ENCODE data around the gene GPC2.

Gene GPC2

GRCh38 chr7:100167912-100168323 lies 9.3 kb downstream of the GPC2 start:
- DNase-seq, result no peak

DNA sequence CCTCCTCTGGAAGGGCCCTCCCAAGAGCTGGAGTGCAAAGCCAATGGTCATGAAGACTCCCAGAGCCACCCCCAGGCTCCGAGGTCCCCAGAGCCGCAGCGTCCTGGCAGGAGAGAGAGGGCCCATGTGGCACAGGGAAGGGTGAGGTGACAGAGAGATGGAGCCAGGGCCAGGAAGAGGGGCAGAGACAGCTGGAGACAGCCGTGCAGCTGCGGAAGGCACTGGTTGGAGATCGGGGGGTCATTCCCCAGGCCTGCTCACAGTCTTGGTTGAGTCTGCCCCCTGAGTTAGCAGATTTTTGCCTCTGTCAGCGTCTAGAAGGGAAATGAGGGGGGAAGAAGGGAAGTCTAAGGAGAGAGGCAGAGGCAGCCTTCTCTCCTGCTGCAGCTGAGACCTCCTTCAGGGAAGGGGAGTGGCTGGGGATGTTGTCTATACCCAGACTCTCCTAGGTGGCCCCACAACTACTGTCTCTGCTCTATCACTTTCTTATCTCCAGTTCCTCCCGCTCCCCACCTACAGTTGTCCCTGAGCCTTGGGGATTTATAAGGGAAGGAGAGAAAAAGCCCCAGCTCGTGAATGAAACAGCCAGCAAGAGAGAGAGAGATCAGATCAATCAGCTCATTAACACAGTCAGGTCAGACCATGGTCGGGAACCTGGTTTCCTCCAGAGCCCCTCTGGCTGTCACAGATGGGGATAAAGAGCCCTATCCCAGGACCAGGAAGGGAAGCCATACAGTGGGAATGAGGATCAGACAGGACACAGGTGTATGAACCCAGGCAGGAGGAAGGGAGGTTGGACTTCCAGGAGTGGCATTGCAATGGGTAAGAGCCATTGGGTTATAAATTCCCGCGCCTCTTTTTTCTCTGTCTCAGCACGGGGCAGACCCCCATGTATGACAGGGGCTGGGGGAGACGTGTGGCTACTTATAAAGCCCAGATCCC lies 9.9 kb downstream of the GPC2 start:
- no peak for DNase-seq

DNA sequence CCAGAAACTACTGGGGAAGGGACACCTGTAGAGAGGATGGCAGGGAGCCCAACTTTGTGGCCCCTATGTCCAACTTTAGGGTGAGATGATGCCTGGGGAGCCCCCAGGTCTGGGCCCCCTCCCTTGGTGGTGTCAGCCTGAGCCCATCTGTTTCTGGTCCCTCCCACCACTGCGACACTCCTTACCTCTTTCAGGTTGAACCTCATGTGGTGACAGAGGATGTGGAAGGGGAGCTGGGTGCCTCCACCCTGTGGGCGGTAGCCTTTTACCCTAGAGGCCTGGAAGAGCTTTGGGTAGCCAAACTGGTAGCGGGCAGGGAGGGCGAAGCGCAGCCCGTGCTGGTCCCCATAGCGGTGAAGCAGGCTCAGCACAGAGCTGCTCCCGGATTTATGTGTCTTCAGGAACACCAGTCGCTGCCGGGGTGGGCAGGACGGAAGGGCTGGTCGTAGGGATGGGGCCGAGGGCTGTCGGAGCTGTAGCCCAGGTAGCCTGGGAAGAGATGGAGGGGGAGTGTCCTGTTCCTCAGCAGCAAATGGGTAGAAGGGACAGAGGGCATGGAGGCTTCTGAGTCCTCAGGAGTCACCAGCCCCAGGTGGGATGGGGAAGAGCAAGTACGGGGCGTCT lies 10.8 kb downstream of the GPC2 start:
- DNase-seq, result peak; percentile 50

DNA sequence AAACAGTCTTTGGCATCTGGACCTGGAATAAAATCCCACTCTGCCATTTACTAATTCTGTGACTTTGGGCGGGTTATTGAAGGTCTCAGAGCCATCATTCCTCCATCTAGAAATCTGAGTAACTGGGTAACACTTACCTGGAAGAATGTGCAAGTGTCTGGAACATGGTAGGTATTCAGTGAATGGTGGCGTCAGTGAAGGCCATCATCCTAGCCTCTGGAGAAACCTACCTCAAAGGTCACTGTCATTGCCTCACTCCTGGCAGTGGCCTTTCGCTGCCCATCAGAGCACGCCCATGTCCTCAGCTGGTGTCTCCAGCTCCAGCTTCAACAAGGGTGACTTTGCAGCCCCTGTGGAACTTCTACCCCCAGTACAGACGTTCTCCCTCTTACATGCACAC lies 13.3 kb downstream of the GPC2 start:
- DNase-seq, result no peak

GRCh38 chr7:100163006-100163531 lies 14.1 kb downstream of the GPC2 start:
- no peak for DNase-seq

GRCh38 chr7:100160067-100160466 lies 17.1 kb downstream of the GPC2 start:
- no peak for DNase-seq

DNA sequence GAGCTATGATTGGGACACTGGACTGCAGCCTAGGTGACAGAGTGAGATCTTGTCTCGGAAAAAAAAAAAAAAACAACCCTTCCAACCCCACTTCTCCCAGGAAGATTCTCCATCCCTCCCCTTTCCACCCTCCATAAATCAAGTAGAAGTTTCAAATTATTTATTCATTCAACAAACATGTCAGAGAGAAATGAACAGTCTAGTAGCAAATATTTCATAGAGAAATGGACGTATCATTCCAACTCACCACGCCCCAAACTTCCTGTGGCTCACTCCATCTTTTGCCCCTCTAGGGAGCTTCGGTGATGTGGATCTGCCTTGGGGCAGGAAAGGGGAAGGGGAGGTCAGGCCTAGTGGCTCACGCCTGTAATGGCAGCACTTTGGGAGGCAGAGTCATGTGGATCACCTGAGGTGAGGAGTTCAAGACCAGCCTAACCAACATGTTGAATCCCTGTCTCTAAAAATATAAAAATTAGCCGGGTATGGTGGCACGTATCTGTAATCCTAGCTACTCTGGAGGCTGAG lies 18.0 kb downstream of the GPC2 start:
- no peak for DNase-seq

DNA sequence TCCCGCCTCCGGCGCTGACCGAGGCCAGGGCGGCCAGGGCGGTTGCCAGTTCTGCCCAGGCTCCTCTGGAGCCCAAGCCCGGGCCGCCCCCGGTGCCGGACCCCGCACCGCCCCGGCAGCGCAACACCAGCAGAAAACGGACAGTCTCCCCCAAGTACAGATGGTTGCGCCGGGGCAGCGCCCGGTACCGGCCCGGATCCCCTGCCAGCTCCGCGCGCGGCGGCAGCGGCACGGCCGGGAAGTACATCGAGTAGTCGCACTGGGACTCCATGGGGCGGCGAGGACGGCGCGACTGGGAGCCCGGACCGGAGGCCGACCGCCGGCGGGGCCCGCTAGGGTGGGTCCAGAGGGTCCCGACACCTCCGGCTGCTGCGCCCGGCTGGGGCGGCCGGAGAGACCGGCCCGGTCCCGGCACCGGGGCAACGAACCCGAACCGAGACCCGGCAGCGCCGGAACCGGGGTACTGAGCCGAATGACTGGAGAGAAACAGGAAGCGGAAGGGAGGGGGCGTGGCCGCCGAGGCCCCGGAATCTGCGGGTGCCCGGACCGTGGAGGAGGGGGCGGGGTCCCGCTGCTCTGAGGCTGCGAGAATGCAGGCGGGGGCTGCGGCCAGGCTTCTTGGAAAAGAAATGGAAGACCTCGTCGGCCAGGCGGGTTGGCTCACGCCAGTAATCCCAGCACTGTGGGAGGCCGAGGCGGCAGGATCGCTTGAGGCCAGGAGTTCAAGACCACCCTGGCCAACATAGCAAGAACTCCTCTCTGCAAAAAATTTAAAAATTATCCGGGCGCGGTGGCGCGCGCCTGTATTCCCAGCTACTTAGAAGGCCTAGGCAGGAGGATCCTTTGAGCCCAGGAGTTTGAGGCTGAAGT lies 18.7 kb downstream of the GPC2 start, which contains the start of gene TRAPPC14:
TRAPPC14 (minus strand) TSS at position 495 of the 870 bp plus-strand sequence; CDS start at position 271, 224 bp downstream.
- DNase-seq, result peak; percentile 89

DNA sequence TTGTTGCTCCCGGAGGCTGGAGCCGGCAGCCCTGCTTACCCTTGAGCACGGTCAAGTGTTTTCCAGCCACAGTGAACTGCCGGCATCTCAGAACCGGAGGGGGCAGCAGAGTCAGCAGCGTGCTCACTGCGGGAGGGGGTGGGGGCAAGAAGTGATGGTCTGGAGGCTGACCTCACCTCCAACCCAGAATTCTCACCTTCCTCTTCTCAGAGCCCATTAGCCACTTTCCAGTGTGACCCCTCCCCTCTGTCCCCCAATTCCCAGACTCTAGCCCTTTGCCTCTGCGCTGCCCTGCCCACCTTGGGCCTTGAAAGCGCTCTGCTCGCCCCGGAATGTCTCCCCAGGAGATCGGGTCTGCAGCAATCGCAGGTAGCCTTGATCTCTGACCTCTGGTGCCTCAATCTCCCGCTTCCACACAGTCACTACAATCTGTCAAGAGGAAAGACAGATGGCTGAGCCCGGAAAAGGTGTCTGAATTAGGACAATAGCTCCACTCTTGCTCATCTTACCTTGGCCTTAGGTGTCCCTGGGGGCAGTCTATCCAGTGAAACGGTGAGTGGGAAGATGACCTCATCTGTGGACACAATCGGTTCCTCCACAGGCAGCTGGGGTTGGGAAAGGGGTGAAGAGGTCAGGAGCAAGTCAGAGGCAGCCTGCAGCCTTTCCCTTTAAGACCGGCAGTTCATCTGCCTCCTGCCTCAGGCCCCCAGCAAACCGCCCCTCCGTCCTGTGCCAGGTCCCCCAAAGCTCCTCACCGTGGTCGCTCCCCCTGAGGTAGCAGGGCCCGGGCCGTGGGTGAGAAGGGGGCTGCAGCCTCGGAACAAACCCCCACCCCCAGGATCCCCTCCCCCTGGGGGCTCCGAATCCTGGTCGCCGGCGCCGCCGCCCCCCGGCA lies 19.6 kb downstream of the GPC2 start:
- no peak for DNase-seq

DNA sequence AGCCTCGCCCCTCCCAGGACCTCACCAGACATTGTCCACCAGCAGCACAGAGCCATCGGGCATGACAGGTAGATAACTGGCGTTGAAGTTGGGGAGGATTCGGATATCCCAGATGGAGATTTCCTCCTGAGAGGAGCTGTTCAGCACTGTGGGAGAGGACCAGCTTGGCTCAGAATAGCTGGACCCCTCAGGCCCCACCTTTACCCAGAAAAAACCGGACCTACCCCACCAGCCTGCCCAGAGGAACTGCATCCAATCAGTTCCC lies 20.2 kb downstream of the GPC2 start:
- no peak for DNase-seq

GRCh38 chr7:100156331-100157068 lies 20.7 kb downstream of the GPC2 start:
- DNase-seq, result no peak

GRCh38 chr7:100155553-100156317 lies 21.4 kb downstream of the GPC2 start:
- DNase-seq, result no peak

DNA sequence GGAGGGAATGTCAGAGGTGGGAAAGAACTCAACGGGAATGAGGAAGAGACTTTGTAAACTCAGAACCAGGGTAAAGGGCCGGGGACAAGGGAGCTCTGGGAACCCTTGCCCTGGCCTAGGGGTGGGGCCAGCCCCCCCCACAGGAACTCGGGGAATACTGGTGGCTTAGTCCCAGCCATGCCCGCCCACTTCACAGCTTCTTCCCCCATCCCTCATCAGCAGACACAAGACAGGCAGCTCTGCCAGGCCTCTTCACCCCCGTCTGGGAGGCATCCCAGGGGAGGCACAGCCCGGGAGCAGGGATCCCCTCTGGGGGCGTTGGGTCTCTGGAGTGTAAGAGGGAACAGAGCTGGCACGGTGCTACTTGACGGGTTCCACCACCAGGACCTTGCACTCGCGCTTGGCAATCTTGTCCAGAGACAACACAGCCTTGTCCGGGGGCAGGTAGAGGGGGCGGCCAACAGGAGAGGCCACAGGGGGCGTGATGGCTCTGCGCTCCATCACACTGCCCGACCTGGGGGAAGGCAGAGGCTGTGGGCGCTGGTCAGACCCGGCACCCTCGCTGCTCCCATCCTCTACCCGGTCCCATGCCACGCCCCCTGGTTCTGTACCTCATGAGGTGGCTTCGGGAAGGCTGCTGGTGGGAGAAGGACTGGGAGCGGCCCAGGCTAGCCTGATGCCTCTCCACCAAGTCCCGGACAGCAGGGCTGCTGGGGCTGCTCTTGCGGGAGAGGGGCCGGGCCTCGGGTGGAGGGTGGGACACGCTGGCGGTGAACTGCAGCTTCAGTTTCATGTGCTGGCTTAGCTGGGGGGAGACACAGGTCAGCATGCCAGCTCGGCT lies 22.3 kb downstream of the GPC2 start:
- no peak for DNase-seq

DNA sequence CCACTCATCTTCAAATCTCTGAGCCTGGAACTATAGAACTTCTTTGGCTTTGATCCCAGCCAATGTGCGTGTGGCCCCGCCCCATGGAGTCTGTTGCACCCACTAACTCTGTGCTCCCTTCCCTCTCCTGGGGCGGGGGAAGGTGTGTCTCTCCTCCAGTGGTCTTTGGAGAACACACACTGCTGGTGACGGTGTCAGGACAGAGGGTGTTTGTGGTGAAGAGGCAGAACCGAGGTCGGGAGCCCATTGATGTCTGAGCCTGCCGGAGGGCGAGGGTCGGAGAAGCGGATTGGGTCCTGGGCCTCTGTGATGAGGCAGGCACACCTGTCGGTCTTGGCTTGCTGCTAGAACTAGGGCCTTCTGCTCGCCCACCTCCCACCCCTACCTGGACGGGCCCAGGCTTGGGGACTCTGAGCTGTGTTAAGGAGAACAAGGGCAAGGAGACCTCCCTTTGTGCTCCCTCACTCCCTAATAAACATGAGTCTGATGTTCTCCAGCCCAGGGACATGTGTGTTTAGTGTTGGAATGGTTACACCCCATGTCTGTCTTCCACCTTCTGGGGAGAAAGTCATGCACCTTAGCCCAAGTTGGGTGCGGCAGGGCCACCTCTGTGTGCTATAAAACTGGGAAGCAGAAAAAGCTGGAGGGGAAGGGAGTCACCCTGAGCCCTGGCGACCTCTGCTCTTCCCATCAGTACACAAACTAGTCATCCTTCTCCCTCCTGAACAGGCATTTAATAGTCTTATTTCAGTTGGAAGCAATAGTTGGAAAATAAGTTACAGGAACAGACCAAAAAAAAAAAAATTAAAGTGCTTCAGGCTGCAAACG lies 23.3 kb downstream of the GPC2 start:
- no peak for DNase-seq

DNA sequence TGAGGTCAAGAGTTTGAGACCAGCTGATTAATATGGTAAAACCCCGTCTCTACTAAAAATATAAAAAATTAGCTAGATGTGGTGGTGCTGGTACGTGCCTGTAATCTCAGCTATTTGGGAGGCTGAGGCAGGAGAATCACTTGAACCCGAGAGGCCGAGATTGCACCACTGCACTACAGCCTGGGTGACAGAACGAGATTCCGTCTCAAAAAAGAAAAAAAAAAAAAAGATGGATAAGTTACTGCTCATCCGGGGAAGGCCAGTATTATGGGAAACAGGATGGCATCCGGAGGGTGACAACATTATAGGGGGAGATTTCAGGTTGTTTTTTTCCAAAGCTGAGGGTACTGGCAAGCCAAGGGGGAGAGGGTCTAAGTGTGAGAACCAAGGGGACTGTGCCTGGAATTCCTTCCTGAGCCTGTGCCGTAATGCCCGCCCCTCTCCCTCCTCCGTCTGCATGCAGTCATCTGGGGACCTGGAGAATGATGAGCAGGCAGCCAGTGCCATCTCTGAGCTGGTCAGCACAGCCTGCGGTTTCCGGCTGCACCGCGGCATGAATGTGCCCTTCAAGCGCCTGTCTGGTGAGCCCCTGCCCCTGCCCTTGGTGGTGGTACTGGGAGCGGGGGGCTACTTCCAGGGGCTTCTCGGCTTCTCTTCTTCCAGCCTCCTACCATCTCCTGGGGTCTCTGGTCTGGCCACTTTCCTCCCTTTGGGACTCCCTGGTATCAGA lies 24.1 kb downstream of the GPC2 start:
- no peak for DNase-seq

DNA sequence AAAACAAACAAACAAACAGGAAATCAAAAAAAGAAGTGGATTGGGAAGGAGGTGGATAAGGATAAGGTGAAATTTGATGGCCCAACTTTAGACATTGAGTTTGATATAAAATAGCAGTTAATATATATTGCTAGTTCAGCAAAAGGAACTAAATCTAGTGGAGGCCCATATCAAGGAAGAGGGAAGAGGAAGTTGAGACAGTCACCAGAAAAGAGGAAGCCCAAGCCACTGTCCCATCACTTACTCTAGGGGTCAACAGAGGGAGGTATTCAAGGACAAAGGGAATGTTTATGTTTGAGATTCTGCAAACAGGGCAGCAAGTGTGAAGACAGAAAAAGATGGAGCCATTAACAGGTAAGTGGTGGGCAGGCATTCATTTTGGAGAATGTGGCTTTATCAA lies 24.8 kb downstream of the GPC2 start:
- DNase-seq, result no peak

GRCh38 chr7:100148559-100149328 lies 28.4 kb downstream of the GPC2 start, which contains the start of gene LAMTOR4:
Gene LAMTOR4 (plus strand): TSS chr7:100148918. CDS start chr7:100148973, 55 bp downstream.
- peak; percentile 99 for DNase-seq
